Measurements from ENCODE around the gene VPS52. TPM values are rescaled to one million over a fixed set of nuclear protein-coding genes. Genes with fewer than 3 reads are reported as not detected.

The VPS52 gene
- total RNA-seq, 1 donor from 2014 or later: 30.2 TPM

DNA sequence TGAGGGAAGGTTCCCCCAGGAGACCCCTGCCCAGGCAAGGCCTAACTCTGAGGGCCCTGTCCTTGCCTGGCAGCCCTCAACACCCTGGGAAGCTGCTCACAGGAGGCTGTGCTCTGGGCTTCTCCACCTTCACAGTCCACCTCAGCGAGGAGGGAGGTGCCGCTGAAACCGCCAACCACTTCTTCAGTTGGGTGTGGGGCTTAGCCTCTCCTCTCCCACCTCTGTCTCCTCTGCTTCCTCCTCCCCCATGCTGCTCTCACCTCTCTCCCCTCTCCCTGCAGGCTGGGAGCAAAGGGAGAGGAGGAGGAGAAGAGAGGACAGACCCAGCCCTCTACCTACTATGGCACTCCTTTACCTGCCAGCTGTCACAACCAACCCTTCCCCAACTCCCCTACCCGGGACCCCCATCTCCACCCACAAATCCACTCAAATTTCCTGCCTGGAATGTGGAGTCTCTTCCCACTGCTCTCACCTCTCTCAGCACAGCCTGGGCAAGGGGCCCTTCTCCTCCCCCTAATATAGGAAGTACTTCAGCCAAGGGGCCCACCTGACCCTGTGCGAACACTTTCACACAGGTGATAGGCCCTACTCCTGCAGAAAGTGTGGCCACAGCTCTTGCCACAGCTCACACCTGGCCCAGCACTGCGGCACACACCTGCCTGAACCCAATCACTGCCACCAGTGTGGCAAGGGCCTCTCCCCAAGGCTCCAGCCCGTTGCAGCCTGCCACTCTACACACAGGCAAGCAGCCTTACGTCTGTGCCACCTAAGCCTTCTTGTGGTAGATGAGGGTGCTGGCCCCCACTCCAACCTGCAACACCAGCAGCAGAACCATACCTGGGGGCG is 56.2 kb downstream of the VPS52 start:
- no peak for ATAC-seq
- DNase-seq (ENCODE audit: low spot score): no peak

DNA sequence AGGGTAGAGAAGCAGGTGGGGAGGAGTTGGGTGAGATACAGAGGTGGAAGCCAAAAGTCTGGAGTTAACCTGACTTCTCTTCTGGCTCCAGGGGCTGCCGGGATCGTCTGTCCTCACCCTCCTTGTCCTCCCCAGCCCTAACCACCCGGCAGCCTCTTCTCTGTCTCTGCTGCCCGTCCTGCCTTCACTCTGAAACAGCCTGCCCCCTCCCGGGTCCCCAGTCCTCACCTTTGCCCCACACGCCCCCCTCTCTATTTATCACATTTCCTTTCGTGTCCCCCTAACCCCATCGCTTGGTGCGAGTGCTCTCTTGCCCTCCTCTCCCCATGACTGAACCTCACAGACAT is 57.7 kb downstream of the VPS52 start:
- ATAC-seq: no peak

DNA sequence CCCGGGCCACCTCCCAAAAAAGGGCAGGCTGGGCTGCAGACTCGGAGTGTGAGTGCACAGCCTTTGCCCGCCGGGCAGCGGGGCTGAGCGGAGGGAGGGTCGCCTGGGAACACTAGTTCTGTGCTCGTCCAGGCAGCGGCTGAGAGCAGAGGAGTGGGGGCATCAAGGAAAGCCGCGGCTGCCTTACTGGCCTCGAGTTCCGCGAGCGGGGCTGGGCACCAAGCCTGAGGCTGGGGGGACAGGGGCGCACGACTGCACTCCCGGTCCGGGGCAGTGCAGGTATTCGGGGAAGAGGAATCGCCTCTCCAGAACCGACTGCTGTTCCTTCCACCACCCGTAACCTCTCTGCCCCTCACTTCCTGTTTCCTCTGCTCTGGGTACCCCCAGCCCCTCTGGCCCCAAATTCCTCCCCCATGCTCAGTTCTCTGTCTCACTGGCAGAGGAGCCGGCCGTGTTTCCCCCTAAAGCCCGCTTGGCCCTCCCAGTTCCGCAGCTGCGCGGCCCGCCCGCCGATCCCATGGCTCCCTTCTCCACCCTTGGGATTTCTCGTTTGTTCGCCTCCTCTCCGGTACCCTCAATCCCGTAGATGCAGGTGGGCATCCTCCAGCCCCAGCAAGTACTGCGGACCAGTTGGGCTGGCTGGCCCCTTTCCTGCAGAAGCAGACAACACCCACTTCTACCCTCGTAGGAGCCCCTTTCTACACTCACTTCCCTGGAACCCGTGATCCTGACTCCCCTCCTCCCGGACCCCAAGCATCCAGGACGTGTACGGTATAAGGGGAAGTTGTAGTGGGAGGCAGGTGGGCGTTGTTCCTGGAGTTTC is 58.3 kb downstream of the VPS52 start:
- ATAC-seq (peak; percentile 19), DNase-seq (ENCODE audit: low spot score) (no peak)

More for the DNA sequence above, 57.7 kb downstream of the VPS52 start:
- no peak for DNase-seq (ENCODE audit: low spot score)

DNA sequence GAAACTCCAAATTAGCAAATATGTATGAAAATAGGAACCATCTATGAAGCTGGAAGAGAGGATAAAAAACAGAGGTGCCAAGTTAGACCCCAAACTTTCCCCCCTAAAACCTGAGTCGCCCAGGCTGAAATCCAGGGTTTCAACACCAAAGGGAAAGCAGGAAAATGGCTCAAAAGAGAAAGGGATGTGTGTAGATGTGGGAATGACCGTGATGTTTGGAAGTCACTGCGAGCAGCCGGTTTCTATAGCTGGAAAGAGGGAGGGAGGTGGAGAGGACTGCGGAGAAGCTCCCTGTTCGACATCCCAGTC is 58.9 kb downstream of the VPS52 start:
- DNase-seq (ENCODE audit: low spot score) (no peak), ATAC-seq (no peak)

DNA sequence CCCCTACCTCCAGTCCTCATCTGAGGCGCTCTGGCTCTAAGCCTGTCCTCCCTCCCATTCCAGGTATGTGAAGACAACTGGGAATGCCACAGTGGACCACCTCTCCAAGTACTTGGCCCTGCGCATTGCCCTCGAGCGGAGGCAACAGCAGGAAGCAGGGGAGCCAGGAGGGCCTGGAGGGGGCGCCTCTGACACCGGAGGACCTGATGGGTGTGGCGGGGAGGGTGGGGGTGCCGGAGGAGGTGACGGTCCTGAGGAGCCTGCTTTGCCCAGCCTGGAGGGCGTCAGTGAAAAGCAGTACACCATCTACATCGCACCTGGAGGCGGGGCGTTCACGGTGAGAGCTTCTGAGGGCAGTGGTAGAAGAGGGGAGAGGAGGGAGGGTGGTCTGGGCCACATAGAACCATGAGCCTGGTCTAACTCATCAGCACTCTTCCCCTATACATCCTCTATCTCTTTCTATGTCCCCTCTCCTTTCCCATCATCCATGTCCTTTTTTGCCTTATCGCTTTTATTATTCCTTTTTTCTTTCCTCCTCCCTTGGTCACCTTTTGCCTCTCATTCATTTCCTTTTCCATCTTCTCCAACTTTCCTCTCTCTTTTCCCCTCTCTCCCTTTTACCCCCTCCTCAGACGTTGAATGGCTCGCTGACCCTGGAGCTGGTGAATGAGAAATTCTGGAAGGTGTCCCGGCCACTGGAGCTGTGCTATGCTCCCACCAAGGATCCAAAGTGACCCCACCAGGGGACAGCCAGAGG is 59.8 kb downstream of the VPS52 start:
- no peak for DNase-seq (ENCODE audit: low spot score)
- no peak for ATAC-seq

DNA sequence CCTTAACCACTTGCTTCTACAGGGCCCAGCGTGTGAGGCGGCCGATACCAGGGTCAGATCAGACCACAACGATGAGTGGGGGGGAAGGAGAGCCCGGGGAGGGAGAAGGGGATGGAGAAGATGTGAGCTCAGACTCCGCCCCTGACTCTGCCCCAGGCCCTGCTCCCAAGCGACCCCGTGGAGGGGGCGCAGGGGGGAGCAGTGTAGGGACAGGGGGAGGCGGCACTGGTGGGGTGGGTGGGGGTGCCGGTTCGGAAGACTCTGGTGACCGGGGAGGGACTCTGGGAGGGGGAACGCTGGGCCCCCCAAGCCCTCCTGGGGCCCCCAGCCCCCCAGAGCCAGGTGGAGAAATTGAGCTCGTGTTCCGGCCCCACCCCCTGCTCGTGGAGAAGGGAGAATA is 60.5 kb downstream of the VPS52 start:
- ATAC-seq (no peak), DNase-seq (ENCODE audit: low spot score) (no peak)

DNA sequence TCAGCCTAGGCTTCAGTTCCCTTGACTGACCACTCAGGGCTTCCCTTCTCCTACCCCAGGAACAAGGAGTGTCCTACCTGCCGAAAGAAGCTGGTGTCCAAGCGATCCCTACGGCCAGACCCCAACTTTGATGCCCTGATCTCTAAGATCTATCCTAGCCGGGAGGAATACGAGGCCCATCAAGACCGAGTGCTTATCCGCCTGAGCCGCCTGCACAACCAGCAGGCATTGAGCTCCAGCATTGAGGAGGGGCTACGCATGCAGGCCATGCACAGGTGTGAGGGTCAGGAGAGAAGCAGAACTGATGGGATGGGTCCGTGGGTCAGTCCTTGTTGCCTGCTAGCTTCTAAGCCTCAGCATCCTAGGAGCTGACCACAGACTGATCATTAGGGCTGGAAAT is 61.8 kb downstream of the VPS52 start:
- no peak for ATAC-seq

DNA sequence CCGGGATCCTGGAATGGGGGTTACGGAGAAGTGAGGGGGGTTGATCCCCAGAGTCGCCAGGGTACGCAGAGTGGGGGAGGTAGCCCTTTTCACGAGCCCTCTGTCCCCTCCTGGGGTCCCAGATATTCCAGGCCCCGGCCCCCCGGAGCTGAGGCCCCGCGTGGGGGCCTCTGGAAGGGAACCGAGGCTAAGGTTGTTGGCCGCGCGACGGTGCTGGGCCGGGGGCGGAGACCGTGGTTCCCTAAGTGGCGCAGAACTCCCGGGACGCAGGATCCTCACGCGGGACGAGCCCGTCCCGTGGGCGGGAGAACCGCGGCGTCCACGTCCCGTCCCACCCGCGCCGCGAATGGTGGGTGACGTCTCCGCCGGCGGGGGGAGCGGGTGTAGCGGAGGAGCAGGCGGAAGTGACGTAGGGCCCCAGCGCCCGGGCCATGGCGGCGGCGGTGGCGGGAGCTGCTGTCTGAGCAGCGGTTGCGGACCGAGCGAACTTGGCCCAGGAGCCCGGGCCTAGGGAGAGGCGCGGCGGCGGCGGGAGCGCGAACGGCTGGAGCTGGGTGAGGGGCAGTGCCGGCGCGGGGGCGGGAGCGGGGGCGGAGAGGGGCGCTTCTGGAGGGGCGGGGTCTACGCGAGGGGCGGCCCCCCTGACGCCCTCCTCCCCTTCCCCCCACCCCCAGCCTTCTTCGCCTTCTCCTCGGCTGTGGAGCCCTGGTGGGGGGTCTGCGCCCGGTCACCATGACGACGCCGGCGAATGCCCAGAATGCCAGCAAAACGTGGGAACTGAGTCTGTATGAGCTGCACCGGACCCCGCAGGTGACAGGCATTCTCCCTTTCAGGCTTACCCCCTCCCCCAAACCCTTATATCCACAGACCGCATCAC is 63.3 kb downstream of the VPS52 start, which contains the start of gene RING1:
RING1 (plus strand) TSS at position 410 of the 877 bp plus-strand sequence; CDS start at position 733, 323 bp downstream.
- DNase-seq (ENCODE audit: low spot score) (peak; percentile 85), ATAC-seq (peak; percentile 73)

More for the DNA sequence above, 61.8 kb downstream of the VPS52 start:
- DNase-seq (ENCODE audit: low spot score): no peak

DNA sequence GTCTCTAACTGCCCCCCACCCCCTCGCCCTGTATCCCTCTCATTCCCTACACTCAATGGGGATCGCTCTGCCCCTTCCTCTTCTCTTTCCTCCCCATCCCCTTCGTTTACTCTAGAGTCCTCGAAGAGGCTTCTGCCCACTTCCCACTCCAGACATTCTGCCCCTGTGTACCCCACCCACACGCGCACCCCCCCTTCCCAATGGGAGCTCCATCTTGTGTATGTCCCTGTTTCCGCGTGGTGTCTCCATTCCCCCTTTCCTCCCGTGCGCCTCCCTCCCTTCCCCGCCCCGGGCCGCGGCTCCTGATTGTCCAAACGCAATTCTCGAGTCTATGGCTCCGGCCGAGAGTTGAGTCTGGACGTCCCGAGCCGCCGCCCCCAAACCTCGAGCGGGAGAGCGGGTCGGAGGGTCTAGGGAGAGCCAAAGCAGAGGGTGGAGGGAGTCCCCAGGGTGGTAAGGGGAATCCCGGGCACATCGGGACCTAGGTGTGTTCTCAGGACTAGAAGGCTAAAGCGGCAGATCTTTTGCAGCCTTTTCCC is 64.1 kb downstream of the VPS52 start:
- DNase-seq (ENCODE audit: low spot score) (no peak), ATAC-seq (peak; percentile 6)

DNA sequence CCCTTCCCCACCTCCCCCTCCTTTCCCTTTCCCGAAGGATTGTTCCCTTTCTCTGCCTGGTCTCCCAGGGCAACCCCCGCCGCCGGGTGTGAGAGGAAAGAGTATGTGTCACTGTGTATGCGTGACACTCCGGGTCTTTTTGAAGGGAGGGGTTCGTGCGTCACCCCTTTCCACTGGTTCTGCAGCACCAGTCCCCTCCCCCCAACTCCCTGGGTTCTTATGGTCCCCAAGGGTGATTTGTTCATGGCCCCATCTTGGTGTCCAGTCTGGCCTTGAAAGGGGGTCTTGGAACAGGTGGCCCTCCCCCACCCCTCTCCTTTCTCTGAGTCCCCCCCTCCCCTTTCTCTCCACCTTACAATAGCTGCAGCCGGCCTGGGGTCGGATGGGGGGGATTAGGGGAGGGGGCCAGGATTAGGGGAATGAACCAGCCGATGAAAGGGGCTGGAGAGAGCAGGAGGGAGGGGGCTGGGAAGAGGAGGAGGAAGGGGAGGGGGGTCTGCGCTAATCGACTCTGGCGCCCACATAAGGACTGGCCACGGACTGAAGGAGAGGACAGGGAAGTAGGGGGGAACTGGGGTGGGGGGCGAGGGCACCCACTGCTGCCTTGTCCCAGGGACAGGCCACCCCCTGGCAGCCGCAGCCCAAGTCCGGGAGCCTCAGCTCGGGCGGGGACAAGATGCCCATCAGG is 64.7 kb downstream of the VPS52 start:
- ATAC-seq (no peak), DNase-seq (ENCODE audit: low spot score) (no peak)

DNA sequence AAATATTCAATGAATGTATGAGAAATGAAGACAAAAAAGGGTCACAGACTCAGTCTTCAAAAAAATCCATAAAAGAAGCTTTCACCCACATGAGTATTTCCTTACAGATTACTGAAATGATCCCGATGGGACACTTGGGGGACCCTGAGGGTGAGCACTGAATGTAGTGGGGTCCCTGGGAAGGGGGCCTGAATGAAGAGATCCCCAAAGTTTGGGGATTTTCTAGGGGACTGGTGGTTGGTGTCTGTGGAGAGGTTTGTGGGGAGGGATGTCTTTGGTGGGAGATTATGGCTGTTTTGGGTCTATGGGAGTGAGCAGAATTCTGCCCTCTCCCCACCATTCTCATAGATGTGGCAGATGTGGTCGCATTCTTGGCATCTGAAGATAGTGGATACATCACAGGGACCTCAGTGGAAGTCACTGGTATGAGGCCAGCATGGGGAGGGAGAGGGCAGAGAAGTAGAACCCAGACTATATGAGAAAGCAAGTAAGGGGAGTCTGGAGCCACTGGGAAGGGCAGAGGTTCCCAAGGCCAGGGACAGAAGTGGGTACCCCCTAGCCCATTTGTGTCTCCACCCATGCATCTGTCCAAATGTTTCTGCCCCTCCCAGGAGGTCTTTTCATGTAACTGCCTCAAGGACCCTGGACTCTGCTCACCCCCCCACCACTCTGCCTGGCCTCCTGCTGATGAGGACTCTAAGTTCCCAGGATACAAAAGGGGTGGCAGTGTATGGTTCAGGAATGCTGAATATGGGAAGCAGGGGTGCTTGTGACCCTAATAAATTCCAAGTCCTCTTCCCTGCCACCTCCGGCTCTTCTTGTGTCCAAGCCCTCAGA is 65.4 kb downstream of the VPS52 start:
- ATAC-seq (no peak), DNase-seq (ENCODE audit: low spot score) (no peak)

DNA sequence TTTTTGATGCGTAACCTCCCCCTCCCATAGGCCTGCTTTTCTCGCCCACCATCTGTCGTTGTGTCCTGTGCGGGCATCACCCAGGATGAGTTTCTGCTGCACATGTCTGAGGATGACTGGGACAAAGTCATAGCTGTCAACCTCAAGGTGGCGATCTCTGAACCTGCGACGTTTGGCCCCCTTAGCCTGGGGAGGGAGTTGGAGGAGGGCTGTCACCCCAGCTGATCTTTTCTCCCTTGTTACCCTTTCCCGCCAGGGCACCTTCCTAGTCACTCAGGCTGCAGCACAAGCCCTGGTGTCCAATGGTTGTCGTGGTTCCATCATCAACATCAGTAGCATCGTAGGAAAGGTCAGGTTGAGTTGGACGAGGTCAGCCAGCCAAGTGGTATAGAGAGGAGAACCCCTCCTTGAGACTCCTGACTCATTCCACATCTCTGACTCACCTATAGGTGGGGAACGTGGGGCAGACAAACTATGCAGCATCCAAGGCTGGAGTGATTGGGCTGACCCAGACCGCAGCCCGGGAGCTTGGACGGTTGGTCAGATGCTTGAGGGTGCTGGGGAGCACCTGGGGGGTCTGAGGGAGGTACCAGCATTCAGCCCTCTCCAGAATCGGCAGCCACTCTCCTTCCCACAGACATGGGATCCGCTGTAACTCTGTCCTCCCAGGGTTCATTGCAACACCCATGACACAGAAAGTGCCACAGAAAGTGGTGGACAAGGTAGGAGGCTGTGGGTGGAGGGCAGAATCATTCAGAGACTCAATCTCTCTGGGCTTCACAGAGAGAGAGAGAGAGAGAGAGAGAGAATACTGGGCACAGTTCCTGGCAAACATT is 66.3 kb downstream of the VPS52 start:
- DNase-seq (ENCODE audit: low spot score): no peak
- no peak for ATAC-seq

DNA sequence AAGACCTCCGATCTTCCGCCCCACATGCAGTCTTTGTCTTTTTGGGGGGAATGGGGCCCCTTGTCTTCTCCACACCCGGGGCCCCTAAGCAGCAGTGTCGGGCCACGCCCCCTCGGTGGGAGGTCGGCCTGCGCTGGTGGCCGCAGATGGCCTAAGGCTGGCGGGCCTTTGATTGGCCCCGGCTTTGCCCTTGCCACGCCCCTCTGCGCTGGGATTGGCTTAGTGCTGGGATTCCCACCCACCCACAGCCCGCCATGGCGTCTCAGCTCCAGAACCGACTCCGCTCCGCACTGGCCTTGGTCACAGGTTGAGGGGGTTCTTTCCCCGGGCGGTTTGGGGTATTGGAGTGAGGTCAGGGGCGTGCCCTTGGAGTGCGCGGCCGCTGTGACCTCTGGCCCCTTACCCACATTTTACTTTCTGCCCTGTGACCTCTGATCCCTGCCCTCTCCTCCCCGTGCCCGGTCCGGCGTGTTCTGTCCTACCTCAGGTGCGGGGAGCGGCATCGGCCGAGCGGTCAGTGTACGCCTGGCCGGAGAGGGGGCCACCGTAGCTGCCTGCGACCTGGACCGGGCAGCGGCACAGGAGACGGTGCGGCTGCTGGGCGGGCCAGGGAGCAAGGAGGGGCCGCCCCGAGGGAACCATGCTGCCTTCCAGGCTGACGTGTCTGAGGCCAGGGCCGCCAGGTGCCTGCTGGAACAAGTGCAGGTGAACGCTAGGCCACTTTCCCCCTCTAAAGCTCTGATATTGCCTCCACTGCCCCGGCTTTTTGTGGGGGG is 67.1 kb downstream of the VPS52 start, which contains the start of gene HSD17B8:
HSD17B8 (plus strand) TSS at position 241 of the 776 bp plus-strand sequence; CDS start at position 255, 14 bp downstream.
- DNase-seq (ENCODE audit: low spot score) (peak; percentile 95), ATAC-seq (peak; percentile 69)

DNA sequence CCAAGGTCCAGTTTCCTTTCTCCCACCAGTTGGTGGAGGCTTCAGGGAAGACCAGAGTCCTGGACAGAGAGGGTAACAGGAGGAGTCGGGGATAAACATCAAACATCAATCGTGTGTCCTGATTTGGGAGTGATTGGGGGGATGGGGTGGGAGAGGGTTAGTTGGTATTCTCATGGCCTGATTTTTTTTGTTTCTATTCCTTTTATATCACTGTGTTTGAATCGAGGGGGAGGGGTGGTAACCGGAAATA is 67.6 kb downstream of the VPS52 start:
- no peak for ATAC-seq
- no peak for DNase-seq (ENCODE audit: low spot score)

DNA sequence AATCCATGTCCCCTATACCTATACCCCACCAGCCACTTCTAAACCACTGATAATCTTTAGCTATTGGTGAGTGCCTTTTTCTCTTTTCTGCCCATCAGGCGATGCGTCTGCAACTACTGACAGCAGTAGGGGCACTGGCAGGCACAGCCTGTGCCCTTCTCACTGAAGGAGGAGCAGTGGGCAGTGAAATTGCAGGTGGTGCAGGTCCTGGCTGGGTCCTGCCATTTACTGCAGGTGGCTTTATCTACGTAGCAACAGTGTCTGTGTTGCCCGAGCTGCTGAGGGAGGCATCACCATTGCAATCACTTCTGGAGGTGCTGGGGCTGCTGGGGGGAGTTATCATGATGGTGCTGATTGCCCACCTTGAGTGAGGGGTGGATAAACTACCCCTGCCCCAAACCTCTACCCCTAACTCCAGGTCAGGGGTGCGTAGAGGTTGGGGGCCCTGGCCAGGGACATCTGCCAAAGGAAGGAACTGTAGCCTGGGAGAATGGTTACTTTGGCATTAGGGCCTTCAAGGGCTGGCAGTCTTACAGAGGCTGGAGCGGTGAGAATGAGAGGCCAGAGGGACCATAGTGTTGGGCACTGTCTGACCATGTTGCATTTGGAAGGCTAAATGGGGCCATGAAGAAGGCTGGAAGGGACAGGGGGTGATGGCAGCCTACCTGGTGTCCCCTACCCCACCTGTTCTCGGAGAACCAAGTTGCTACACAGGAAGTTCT is 68.1 kb downstream of the VPS52 start:
- ATAC-seq (no peak), DNase-seq (ENCODE audit: low spot score) (no peak)

DNA sequence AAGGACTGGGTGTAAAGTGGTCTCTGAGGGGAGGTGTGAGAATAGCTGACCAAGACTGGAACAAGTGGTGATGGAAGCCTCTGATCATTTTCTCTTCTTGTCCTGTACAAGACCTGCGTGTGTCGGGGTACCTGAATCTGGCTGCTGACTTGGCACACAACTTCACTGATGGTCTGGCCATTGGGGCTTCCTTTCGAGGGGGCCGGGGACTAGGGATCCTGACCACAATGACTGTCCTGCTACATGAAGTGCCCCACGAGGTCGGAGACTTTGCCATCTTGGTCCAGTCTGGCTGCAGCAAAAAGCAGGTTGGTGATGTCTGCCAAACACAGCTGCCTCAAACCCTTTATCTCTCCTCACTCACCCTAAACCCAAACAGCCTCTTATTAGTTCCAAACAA is 68.9 kb downstream of the VPS52 start:
- ATAC-seq: no peak
- DNase-seq (ENCODE audit: low spot score): no peak

DNA sequence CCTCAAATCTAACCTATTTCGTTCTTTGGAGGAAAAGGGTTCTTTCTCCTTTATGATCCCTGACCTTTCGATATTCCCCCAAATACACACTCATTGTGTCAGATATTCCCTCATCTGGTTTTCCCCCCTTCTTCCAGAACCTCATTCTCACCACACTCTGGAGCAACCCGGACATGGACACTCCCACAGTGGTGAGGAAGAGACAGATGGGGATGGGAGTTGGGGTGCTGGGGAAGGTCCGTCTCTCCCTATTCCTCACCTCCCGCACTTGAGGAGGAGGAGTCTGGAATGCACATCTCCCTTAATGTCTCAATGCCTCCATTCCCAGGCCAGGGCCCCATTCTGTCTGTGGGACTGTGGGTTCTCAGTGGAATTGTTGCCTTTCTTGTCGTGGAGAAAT is 69.7 kb downstream of the VPS52 start:
- DNase-seq (ENCODE audit: low spot score): no peak

More for the DNA sequence above, 69.7 kb downstream of the VPS52 start:
- ATAC-seq: no peak
